ENCODE results near the gene CD248.

Gene CD248

DNA sequence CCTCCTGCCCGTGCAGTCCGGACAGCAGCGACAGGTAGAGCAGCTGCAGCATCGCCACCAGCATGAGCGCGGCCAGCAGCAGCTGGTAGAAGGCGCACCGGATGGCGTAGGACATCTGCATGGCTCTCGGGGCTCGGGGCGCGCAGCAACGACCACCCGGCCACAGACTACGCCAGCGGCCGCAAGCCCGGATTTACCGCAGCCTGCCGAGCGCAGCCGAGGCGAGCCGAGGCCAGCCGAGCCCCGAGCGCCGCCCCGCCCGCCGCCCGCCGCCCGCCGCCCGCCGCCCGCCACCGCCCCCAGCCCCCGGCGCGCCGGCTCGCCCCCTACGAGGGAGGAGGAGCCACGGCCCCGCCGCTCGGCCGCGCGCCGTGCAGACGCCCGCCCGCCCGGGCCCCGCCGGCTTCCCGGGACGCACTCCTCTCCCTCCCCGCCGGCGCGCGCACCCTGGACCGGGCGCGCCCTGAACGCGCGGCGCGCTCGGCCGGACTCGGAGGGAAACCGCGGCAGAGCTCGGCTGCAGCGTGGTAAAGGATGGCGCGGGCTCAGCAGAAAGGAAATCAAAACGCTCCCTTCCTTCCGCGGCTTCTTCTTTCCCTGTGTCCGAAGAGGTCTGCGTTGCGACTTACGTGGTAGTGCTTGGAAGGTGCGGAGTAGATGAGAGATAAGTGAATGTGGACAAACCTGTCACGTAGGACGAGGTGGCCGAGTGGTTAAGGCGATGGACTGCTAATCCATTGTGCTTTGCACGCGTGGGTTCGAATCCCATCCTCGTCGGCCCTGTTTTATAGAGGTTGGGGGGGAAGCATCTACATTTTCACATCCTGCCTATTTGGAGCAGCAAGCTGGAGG is 30.8 kb upstream of the CD248 start, which contains the start of gene B4GAT1 (continued):
- TF ChIP-seq, protein P1, sequence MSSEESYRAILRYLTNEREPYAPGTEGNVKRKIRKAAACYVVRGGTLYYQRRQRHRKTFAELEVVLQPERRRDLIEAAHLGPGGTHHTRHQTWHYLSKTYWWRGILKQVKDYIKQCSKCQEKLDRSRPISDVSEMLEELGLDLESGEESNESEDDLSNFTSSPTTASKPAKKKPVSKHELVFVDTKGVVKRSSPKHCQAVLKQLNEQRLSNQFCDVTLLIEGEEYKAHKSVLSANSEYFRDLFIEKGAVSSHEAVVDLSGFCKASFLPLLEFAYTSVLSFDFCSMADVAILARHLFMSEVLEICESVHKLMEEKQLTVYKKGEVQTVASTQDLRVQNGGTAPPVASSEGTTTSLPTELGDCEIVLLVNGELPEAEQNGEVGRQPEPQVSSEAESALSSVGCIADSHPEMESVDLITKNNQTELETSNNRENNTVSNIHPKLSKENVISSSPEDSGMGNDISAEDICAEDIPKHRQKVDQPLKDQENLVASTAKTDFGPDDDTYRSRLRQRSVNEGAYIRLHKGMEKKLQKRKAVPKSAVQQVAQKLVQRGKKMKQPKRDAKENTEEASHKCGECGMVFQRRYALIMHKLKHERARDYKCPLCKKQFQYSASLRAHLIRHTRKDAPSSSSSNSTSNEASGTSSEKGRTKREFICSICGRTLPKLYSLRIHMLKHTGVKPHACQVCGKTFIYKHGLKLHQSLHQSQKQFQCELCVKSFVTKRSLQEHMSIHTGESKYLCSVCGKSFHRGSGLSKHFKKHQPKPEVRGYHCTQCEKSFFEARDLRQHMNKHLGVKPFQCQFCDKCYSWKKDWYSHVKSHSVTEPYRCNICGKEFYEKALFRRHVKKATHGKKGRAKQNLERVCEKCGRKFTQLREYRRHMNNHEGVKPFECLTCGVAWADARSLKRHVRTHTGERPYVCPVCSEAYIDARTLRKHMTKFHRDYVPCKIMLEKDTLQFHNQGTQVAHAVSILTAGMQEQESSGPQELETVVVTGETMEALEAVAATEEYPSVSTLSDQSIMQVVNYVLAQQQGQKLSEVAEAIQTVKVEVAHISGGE (tag by site-specific recombination; conservative IDR thresholded peaks at IDR 0.05; ENCODE audit: low read depth), result 0 out of 2 replicates have a peak, but pooled peaks have one; percentile 27
- TF ChIP-seq ZNF394 (tag by site-specific recombination; IDR thresholded peaks at IDR 0.05; ENCODE audit: borderline replicate concordance), result peak; percentile 88
- TF ChIP-seq, protein P2, sequence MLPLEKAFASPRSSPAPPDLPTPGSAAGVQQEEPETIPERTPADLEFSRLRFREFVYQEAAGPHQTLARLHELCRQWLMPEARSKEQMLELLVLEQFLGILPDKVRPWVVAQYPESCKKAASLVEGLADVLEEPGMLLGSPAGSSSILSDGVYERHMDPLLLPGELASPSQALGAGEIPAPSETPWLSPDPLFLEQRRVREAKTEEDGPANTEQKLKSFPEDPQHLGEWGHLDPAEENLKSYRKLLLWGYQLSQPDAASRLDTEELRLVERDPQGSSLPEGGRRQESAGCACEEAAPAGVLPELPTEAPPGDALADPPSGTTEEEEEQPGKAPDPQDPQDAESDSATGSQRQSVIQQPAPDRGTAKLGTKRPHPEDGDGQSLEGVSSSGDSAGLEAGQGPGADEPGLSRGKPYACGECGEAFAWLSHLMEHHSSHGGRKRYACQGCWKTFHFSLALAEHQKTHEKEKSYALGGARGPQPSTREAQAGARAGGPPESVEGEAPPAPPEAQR (tag by site-specific recombination; IDR thresholded peaks at IDR 0.05), result peak; percentile 88; the same call in 1 of the 2 replicates
- no peak for TF ChIP-seq ZNF174 (tag by site-specific recombination; IDR thresholded peaks at IDR 0.05)
- no peak for TF ChIP-seq ZNF354C (tag by site-specific recombination; IDR thresholded peaks at IDR 0.05; ENCODE audit: borderline replicate concordance, low read depth)
- TF ChIP-seq YY1 (tag by site-specific recombination; IDR thresholded peaks at IDR 0.05), result peak; percentile 31; the same call in 1 of the 2 replicates
- TF ChIP-seq, protein P3, sequence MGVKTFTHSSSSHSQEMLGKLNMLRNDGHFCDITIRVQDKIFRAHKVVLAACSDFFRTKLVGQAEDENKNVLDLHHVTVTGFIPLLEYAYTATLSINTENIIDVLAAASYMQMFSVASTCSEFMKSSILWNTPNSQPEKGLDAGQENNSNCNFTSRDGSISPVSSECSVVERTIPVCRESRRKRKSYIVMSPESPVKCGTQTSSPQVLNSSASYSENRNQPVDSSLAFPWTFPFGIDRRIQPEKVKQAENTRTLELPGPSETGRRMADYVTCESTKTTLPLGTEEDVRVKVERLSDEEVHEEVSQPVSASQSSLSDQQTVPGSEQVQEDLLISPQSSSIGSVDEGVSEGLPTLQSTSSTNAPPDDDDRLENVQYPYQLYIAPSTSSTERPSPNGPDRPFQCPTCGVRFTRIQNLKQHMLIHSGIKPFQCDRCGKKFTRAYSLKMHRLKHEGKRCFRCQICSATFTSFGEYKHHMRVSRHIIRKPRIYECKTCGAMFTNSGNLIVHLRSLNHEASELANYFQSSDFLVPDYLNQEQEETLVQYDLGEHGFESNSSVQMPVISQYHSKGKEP (tag by site-specific recombination; IDR thresholded peaks at IDR 0.05), result no peak
- no peak for TF ChIP-seq ZNF510 (tag by site-specific recombination; IDR thresholded peaks at IDR 0.05; ENCODE audit: insufficient replicate concordance)
- TF ChIP-seq ZNF473 (tag by site-specific recombination; IDR thresholded peaks at IDR 0.05), result no peak
- 0 out of 2 replicates have a peak, but pooled peaks have one; percentile 36 for TF ChIP-seq ZNF645 (tag by site-specific recombination; IDR thresholded peaks at IDR 0.05)
- TF ChIP-seq, protein P4, sequence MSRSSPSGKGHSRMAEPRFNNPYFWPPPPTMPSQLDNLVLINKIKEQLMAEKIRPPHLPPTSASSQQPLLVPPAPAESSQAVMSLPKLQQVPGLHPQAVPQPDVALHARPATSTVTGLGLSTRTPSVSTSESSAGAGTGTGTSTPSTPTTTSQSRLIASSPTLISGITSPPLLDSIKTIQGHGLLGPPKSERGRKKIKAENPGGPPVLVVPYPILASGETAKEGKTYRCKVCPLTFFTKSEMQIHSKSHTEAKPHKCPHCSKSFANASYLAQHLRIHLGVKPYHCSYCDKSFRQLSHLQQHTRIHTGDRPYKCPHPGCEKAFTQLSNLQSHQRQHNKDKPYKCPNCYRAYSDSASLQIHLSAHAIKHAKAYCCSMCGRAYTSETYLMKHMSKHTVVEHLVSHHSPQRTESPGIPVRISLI (tag by site-specific recombination; IDR thresholded peaks at IDR 0.05), result no peak
- no peak for TF ChIP-seq MYNN (tag by site-specific recombination; IDR thresholded peaks at IDR 0.05; ENCODE audit: borderline replicate concordance)
- peak; percentile 64; the same call in 1 of the 2 replicates for TF ChIP-seq KLF10 (tag by site-specific recombination; IDR thresholded peaks at IDR 0.05)
- TF ChIP-seq ZNF785 (tag by site-specific recombination; IDR thresholded peaks at IDR 0.05), result no peak
- peak; percentile 58; the same call in 1 of the 2 replicates for TF ChIP-seq KLF7 (tag by site-specific recombination; IDR thresholded peaks at IDR 0.05; ENCODE audit: borderline replicate concordance)
- TF ChIP-seq ZSCAN23 (tag by site-specific recombination; IDR thresholded peaks at IDR 0.05), result peak; percentile 36; the same call in 1 of the 2 replicates
- peak; percentile 90 for TF ChIP-seq ZNF580 (tag by site-specific recombination; IDR thresholded peaks at IDR 0.05)
- TF ChIP-seq ZBTB17 (tag by site-specific recombination; IDR thresholded peaks at IDR 0.05), result peak; percentile 93
- peak; percentile 83; the same call in 1 of the 2 replicates for TF ChIP-seq ZEB2 (tag by site-specific recombination; IDR thresholded peaks at IDR 0.05)
- TF ChIP-seq SETDB1 (IDR thresholded peaks at IDR 0.05; ENCODE audit: insufficient read length, low read length), result no peak
- no peak for TF ChIP-seq OSR2 (tag by site-specific recombination; IDR thresholded peaks at IDR 0.05)
- peak; percentile 52; the same call in 1 of the 2 replicates for TF ChIP-seq PRDM4 (tag by site-specific recombination; IDR thresholded peaks at IDR 0.05)
